Measurements from ENCODE around the gene YDJC. TPM values are rescaled to one million over a fixed set of nuclear protein-coding genes. Genes with fewer than 3 reads are reported as not detected.

The YDJC gene
- total and polyA plus RNA-seq, 2 of the 13 experiments (the other 11 are each of a cell fraction or from before 2014, with no cell fraction given): 15.3 to 32.0 TPM

DNA sequence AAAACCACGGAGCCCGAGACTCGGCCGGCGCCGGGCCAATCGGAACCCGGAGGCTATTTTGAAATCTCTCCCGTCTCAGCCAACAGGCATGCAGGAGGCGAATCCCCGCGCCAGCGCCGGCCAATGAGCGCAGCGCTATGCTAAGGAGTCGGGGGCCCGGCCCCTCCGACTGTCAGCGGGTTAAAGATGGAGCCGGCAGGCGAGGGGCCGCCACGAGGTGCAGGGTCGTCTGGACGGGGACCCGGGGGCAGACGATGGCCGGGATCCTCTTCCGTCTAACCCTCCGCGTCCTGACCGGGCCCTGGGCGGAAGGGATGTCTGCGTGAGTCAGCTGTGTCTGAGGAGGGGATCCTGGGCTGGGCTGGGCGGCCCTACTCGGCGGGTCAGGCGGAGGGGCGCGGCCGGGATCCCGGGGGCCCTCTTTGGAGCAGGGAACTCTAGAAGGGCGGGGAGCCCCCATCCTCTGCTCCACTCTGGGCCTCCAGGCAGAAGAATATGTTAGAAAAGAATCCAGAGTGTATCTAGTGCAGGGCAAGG, 22.3 kb upstream of the YDJC start (continued):
- TF ChIP-seq, protein P1, sequence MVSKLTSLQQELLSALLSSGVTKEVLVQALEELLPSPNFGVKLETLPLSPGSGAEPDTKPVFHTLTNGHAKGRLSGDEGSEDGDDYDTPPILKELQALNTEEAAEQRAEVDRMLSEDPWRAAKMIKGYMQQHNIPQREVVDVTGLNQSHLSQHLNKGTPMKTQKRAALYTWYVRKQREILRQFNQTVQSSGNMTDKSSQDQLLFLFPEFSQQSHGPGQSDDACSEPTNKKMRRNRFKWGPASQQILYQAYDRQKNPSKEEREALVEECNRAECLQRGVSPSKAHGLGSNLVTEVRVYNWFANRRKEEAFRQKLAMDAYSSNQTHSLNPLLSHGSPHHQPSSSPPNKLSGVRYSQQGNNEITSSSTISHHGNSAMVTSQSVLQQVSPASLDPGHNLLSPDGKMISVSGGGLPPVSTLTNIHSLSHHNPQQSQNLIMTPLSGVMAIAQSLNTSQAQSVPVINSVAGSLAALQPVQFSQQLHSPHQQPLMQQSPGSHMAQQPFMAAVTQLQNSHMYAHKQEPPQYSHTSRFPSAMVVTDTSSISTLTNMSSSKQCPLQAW (CRISPR knock-in tag; IDR thresholded peaks at IDR 0.05): peak; percentile 46; the same call in 1 of the 2 replicates
- TF ChIP-seq NFYC (CRISPR knock-in tag; IDR thresholded peaks at IDR 0.05) (peak; percentile 90), MEIS2 (CRISPR knock-in tag; IDR thresholded peaks at IDR 0.05) (peak; percentile 66; the same call in 1 of the 2 replicates), SKI (IDR thresholded peaks at IDR 0.05; ENCODE audit: partially characterized antibody) (peak; percentile 7), ZNF747 (CRISPR knock-in tag; IDR thresholded peaks at IDR 0.05; ENCODE audit: borderline replicate concordance) (peak; percentile 69; the same call in 1 of the 2 replicates), PHF21A (CRISPR knock-in tag; IDR thresholded peaks at IDR 0.05) (peak; percentile 51; the same call in 1 of the 2 replicates), TAF1 (CRISPR knock-in tag; IDR thresholded peaks at IDR 0.05) (peak; percentile 67; the same call in 1 of the 2 replicates), ZNF329 (CRISPR knock-in tag; IDR thresholded peaks at IDR 0.05; ENCODE audit: low read depth) (0 out of 2 replicates have a peak, but pooled peaks have one; percentile 61), ZFP36L1 (CRISPR knock-in tag; IDR thresholded peaks at IDR 0.05) (peak; percentile 86), ASH2L (IDR thresholded peaks at IDR 0.05; ENCODE audit: insufficient read length, low read depth, low read length) (peak; percentile 49), YEATS4 (CRISPR knock-in tag; IDR thresholded peaks at IDR 0.05; ENCODE audit: borderline replicate concordance) (peak; percentile 64; the same call in 1 of the 2 replicates), SAP130 (CRISPR knock-in tag; IDR thresholded peaks at IDR 0.05; ENCODE audit: low read depth) (peak; percentile 93), SRSF1 (optimal IDR thresholded peaks at IDR 0.05; ENCODE audit: low read depth, low read length) (peak; percentile 13), ZNF30 (CRISPR knock-in tag; IDR thresholded peaks at IDR 0.05) (0 out of 2 replicates have a peak, but pooled peaks have one; percentile 52), NAIF1 (CRISPR knock-in tag; IDR thresholded peaks at IDR 0.05; ENCODE audit: borderline replicate concordance) (peak; percentile 47; the same call in 1 of the 2 replicates), ELF1 (CRISPR knock-in tag; IDR thresholded peaks at IDR 0.05) (peak; percentile 31; the same call in 1 of the 2 replicates), HOXA5 (CRISPR knock-in tag; IDR thresholded peaks at IDR 0.05) (peak; percentile 62; the same call in 1 of the 2 replicates), FOXK1 (CRISPR knock-in tag; IDR thresholded peaks at IDR 0.05; ENCODE audit: borderline replicate concordance, low read depth) (0 out of 2 replicates have a peak, but pooled peaks have one; percentile 27), MIXL1 (CRISPR knock-in tag; IDR thresholded peaks at IDR 0.05) (no peak), ZSCAN31 (CRISPR knock-in tag; IDR thresholded peaks at IDR 0.05; ENCODE audit: low read depth) (no peak; the same call in 1 of the 2 replicates), SPEN (CRISPR knock-in tag; IDR thresholded peaks at IDR 0.05; ENCODE audit: low read depth) (peak; percentile 43; the same call in 1 of the 2 replicates), GABPB1 (CRISPR knock-in tag; IDR thresholded peaks at IDR 0.05) (peak; percentile 62; the same call in 1 of the 2 replicates)
- TF ChIP-seq, protein P2, sequence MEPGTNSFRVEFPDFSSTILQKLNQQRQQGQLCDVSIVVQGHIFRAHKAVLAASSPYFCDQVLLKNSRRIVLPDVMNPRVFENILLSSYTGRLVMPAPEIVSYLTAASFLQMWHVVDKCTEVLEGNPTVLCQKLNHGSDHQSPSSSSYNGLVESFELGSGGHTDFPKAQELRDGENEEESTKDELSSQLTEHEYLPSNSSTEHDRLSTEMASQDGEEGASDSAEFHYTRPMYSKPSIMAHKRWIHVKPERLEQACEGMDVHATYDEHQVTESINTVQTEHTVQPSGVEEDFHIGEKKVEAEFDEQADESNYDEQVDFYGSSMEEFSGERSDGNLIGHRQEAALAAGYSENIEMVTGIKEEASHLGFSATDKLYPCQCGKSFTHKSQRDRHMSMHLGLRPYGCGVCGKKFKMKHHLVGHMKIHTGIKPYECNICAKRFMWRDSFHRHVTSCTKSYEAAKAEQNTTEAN (CRISPR knock-in tag; conservative IDR thresholded peaks at IDR 0.05): no peak; the same call in 1 of the 2 replicates
- TF ChIP-seq, protein P3, sequence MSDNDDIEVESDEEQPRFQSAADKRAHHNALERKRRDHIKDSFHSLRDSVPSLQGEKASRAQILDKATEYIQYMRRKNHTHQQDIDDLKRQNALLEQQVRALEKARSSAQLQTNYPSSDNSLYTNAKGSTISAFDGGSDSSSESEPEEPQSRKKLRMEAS (IDR thresholded peaks at IDR 0.05): peak; percentile 92
- TF ChIP-seq, protein P4, sequence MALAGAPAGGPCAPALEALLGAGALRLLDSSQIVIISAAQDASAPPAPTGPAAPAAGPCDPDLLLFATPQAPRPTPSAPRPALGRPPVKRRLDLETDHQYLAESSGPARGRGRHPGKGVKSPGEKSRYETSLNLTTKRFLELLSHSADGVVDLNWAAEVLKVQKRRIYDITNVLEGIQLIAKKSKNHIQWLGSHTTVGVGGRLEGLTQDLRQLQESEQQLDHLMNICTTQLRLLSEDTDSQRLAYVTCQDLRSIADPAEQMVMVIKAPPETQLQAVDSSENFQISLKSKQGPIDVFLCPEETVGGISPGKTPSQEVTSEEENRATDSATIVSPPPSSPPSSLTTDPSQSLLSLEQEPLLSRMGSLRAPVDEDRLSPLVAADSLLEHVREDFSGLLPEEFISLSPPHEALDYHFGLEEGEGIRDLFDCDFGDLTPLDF (CRISPR knock-in tag; IDR thresholded peaks at IDR 0.05): peak; percentile 88
- TF ChIP-seq, protein P5, sequence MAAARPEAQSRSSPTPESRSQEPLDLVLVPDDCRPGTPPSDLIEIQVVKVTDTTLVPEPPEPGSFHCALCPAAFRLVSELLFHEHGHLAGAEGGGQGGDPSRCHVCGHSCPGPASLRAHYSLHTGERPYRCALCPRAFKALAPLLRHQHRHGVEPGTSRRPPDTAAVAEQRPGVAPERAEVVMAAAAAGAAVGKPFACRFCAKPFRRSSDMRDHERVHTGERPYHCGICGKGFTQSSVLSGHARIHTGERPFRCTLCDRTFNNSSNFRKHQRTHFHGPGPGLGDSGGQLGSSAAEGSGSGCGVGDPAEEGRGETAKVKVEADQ (CRISPR knock-in tag; IDR thresholded peaks at IDR 0.05; ENCODE audit: borderline replicate concordance): no peak
